IMR-90 (cell line): ENCODE data around the gene CNDP2.

Experiments
- BHLHE40 ChIP-seq: fragments of 150-350 bp; IDR thresholded peaks from 2 replicates; pipeline ENCODE4 v1.6.1; 2016; ENCODE audit warnings: mild to moderate bottlenecking, low read depth, low read length
- CTCF ChIP-seq: conservative IDR thresholded peaks from 2 replicates; pipeline ENCODE4 v1.5.1; 2012; ENCODE audit warnings: mild to moderate bottlenecking, low read depth, low read length, improper control_type of control experiment
- ELK1 ChIP-seq: fragments of 150-350 bp; IDR thresholded peaks from 2 replicates; pipeline ENCODE4 v1.6.1; 2016; ENCODE audit warnings: low read depth, mild to moderate bottlenecking, low read length, moderate library complexity, borderline replicate concordance
- MAZ ChIP-seq: IDR thresholded peaks from 2 replicates; pipeline ENCODE4 v1.6.1; 2012; ENCODE audit warnings: low read depth, mild to moderate bottlenecking, low read length, improper control_type of control experiment, moderate library complexity, borderline replicate concordance
- POLR2A ChIP-seq: IDR thresholded peaks from 2 replicates; pipeline ENCODE4 v1.6.1; 2012; ENCODE audit warnings: mild to moderate bottlenecking, low read depth, low read length

- TF ChIP-seq ELK1 (no peak), CTCF (no peak), POLR2A (no peak), MAZ (no peak), BHLHE40 (no peak)
Measured at GRCh38 chr18:74520096-74520833, 24.1 kb downstream of the CNDP2 start.
